Measurements from ENCODE around the gene SHISA9.

Gene SHISA9

GRCh38 chr16:13203725-13204124 is 302.3 kb downstream of the SHISA9 start:
- no peak for DNase-seq

- no peak for DNase-seq
These were observed 304.0 kb downstream of the SHISA9 start for GRCh38 chr16:13205352-13205751.

- no peak for DNase-seq
These were observed 305.2 kb downstream of the SHISA9 start for GRCh38 chr16:13206606-13207005.

GRCh38 chr16:13207151-13207550 is 305.8 kb downstream of the SHISA9 start:
- no peak for DNase-seq

GRCh38 chr16:13223666-13224065 is 322.3 kb downstream of the SHISA9 start:
- DNase-seq, result no peak

GRCh38 chr16:13229039-13229438 is 327.6 kb downstream of the SHISA9 start:
- no peak for DNase-seq

DNA sequence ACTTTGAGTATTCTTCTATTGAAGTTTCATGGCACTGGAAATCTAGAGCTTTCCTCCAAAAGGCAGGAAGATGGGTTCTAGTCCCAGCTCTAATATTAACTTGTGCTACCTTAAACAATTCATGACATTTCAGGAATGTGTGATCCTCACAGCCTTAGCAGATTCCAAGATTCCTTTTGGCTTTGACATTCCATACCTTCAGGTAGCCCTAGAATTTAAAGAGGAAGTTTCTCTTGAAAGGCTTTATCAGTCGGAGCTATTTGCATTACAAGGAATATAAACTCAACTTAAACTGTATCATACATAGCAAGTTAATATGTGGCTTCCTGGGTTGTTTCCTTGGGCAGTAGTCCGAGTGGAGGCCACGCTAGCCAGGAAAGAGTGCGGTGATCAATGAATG is 330.0 kb downstream of the SHISA9 start:
- DNase-seq, result no peak

DNA sequence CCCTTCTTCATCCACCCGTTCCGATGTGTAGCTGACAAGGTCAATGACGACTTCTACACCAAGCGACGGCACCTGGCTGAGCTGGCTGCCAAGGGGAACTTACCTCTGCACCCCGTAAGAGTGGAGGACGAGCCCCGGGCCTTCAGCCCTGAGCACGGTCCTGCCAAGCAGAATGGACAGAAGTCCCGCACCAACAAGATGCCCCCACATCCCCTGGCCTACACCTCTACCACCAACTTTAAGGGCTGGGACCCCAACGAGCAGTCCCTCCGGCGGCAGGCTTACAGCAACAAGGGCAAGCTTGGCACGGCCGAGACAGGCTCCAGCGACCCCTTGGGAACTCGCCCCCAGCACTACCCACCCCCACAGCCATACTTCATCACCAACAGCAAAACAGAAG is 333.6 kb downstream of the SHISA9 start:
- DNase-seq, result no peak

DNA sequence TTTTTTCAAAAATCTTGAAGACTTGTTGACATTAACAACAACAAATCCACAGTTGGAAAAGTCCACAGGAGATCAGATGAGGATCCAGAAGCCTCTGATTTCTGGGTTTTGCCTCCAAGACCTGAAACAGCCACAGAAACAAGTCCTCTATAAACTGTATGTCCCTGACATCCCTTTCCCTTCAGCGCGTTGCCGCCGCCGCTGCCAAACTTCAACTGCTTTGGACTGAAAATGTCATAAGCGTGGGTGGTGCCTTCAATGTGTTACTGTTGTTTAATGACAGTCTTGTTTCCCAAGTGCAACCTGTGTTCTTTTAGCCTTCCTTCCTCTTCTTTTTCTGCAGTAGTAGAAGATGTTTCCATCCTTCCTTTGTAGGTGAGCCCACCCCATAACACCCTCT is 334.9 kb downstream of the SHISA9 start:
- no peak for DNase-seq

- no peak for DNase-seq
These were observed 336.8 kb downstream of the SHISA9 start for GRCh38 chr16:13238182-13238581.

- no peak for DNase-seq
These were observed 340.8 kb downstream of the SHISA9 start for GRCh38 chr16:13242201-13242600.

- no peak for DNase-seq
These were observed 343.4 kb downstream of the SHISA9 start for GRCh38 chr16:13244770-13245169.

GRCh38 chr16:13245713-13246377 is 344.4 kb downstream of the SHISA9 start:
- DNase-seq, result no peak

DNA sequence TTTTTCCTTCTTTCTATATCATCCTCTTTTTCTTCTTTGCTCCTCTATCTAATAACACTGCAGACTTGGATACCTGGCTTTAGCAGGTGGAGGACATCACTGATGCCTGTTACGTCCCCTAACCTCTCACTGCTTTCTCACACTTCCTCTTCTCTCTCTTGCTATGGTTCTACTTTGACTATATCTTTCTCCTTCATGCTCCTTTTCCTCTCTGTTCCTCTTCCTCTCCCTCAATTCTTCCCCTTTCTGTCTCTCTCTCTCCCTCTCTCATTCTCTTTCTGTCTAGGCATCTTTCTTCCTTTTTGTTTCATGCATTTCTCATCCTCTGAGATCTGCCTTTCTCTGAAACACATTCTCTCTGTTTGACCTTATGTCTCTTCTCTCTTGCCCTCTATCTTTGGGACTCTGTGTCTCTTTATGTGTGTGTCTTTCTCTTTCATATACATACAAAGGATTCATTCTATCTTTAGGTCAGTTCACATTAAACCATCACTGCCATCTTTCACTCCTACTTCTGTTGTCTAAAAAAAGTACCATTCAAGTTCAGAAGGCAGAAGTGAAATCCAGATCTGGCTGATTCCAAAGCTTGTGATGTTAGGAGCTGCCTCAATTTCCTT is 353.7 kb downstream of the SHISA9 start:
- no peak for DNase-seq

- no peak for DNase-seq
These were observed 361.1 kb downstream of the SHISA9 start for GRCh38 chr16:13262270-13263090.

DNA sequence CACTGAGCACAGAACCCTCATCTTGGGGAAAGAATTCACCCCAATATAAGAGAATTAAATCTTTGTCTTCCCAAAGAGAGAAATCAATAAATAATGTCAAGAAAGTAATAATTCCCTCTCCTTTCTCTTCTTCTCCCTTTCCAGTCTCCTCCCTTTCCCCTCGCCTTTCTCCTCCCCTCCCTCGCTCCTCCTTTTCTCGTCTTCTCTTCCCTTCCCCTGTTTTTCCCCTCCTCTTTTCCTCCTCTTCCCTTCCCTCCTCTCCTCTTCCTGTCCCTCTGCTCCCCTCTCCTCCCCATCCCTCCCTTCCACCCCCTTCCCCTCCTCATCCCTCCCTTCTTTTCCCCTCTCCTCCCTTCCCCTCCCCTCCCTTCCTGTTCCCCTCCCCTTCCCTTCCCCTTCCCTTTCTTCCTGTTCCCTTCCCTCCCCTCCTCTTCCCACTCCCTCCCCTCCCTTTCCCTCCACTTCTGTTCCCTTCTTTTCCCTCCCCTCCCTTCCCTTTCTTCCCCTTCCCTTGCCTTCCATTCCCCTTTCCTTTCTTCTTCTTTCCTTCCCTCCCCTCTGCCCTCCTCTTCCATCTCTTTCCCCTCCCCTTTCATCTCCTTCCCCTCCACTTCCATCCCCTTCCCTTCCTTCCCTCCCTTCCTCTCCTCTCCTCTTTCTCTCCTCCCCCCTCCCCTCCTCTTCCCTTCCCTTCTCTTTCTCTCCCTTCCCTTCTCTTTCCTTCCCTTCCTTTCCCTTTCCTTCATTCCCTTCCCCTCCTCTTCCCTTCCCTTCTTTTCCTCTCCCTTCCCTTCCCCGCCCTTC is 363.6 kb downstream of the SHISA9 start:
- no peak for DNase-seq

DNA sequence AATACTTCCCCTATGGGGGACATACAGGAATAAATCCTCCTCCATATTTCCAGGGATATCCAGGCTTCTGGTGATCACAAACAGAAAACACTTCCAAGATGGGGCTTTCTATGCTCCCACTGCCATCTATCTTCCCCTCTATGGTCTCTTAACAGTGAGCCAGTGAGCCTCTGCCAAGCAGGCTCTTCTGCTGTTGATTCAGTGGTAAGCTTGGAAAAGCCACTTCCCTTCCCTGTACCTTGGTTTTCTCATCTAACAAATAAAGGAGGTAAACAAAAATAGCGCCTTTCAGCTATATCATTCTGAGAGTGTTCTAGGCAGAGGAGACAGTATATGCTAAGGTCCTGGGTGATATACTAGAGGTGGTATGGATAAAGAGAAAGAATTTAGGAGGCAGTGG is 368.0 kb downstream of the SHISA9 start:
- DNase-seq, result no peak

DNA sequence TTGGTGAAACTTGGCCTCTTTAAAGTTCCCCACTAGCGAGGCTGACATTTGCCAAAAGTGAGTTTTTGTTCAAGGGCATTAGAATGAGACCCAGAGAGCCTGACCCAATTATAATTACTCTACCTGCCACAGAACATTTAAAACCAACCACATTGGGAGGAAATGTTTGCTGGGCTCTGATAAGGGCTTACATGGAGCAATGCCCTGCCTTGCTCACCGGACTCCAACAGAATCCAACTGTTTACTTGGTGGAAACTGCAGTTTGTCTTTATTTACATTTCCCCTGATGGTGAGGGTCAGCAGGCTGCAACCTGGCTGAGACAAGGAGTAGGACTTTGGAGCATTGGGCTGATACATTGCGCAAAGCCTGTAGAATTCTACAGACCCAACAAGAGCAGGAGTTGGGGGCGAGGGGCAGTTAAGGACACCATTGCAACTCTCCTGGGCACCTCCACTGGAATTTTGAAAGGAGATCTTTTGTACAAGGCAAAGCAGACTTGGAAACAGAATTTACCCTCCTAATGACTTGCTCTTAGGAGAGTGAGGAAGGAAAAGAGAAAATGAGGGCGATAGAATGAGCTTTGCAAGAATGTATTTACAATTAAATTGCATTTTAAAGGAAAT is 368.6 kb downstream of the SHISA9 start:
- DNase-seq, result no peak

- DNase-seq, result no peak
These were observed 369.2 kb downstream of the SHISA9 start for GRCh38 chr16:13270602-13271001.

DNA sequence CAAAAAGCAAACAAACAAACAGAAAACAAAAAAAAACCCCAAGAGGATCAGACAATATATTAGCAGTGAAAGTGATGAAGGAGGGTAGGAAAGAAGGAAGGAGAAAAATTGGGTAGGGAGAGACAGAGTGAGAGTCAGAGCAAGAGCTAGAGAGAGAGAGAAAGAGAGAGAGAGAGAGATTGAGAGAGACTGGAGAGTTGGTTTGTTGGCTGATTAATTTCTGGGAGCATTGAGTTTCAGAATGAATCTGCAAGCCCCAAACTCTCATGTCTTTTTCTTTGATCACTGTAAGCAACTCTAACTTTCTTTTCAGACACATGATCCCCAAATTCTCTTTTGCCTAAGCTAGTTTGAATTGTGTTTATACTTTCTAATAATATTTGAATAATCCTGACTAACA is 388.1 kb downstream of the SHISA9 start:
- no peak for DNase-seq
